A549 (cell line): ENCODE measurements around the gene TMOD2.

ENCODE experiments used
- CHD2 ChIP-seq: fragments of 150-350 bp; IDR thresholded peaks from 2 replicates; pipeline ENCODE4 v1.6.1; 2014; ENCODE audit warnings: low read length; ENCODE audit not compliant: partially characterized antibody
- CTCF ChIP-seq: fragments of >200 bp; sonication (Bioruptor Twin); formaldehyde crosslinking; IDR thresholded peaks from 3 replicates; pipeline ENCODE4 v1.5.1; 2016
- ELK1 ChIP-seq: fragments of 150-350 bp; IDR thresholded peaks from 2 replicates; pipeline ENCODE4 v1.6.1; 2014; ENCODE audit warnings: low read depth, mild to moderate bottlenecking, low read length
- REST ChIP-seq: fragments of 200-600 bp; sonication (generic); IDR thresholded peaks from 2 replicates; pipeline ENCODE4 v1.6.1; 2016; ENCODE audit warnings: antibody characterized with exemption, mild to moderate bottlenecking, moderate library complexity
- USF2 ChIP-seq: fragments of 450-650 bp; IDR thresholded peaks from 2 replicates; pipeline ENCODE4 v1.6.1; 2014; ENCODE audit warnings: antibody characterized with exemption

GRCh38 chr15:51771773-51772172, 20.4 kb downstream of the TMOD2 start:
- no peak for TF ChIP-seq CHD2
- no peak for TF ChIP-seq CTCF
- no peak for TF ChIP-seq ELK1
- no peak for TF ChIP-seq REST
- TF ChIP-seq USF2, result no peak
